ENCODE results near the gene UBE3B.

Gene UBE3B

GRCh38 chr12:109494348-109494881 lies 17.0 kb downstream of the UBE3B start:
- no peak overlapping the region for H3K4me3 ChIP-seq (ENCODE audit: low read length)
- TF ChIP-seq CTCF (conservative IDR thresholded peaks at IDR 0.05; ENCODE audit: low read depth, low read length): no peak
- DNase-seq (ENCODE audit: low read depth): no peak

GRCh38 chr12:109495012-109495411 lies 17.6 kb downstream of the UBE3B start:
- no peak overlapping the region for H3K4me3 ChIP-seq (ENCODE audit: low read length)
- DNase-seq (ENCODE audit: low read depth): no peak
- no peak for TF ChIP-seq CTCF (conservative IDR thresholded peaks at IDR 0.05; ENCODE audit: low read depth, low read length)

GRCh38 chr12:109496306-109496705 lies 18.9 kb downstream of the UBE3B start:
- no peak for DNase-seq (ENCODE audit: low read depth)
- H3K4me3 ChIP-seq (ENCODE audit: low read length): no peak overlapping the region
- no peak for TF ChIP-seq CTCF (conservative IDR thresholded peaks at IDR 0.05; ENCODE audit: low read depth, low read length)

- no peak overlapping the region for H3K4me3 ChIP-seq (ENCODE audit: low read length)
- TF ChIP-seq CTCF (conservative IDR thresholded peaks at IDR 0.05; ENCODE audit: low read depth, low read length): no peak
- no peak for DNase-seq (ENCODE audit: low read depth)
Measured at GRCh38 chr12:109497675-109498074, 20.2 kb downstream of the UBE3B start.

- H3K4me3 ChIP-seq (ENCODE audit: low read length): no peak overlapping the region
- TF ChIP-seq CTCF (conservative IDR thresholded peaks at IDR 0.05; ENCODE audit: low read depth, low read length): no peak
- no peak for DNase-seq (ENCODE audit: low read depth)
Measured at GRCh38 chr12:109500406-109501185, 23.2 kb downstream of the UBE3B start.

GRCh38 chr12:109501299-109501698 lies 23.9 kb downstream of the UBE3B start:
- no peak for TF ChIP-seq CTCF (conservative IDR thresholded peaks at IDR 0.05; ENCODE audit: low read depth, low read length)

GRCh38 chr12:109502332-109502731 lies 24.9 kb downstream of the UBE3B start:
- DNase-seq (ENCODE audit: low read depth): no peak
- no peak for TF ChIP-seq CTCF (conservative IDR thresholded peaks at IDR 0.05; ENCODE audit: low read depth, low read length)
- H3K4me3 ChIP-seq (ENCODE audit: low read length): no peak overlapping the region

More at GRCh38 chr12:109501299-109501698, 23.9 kb downstream of the UBE3B start:
- no peak overlapping the region for H3K4me3 ChIP-seq (ENCODE audit: low read length)
- no peak for DNase-seq (ENCODE audit: low read depth)

Data from retinal pigment epithelial cell (primary cell).